ENCODE measurements around the gene LRIG1.

DNA sequence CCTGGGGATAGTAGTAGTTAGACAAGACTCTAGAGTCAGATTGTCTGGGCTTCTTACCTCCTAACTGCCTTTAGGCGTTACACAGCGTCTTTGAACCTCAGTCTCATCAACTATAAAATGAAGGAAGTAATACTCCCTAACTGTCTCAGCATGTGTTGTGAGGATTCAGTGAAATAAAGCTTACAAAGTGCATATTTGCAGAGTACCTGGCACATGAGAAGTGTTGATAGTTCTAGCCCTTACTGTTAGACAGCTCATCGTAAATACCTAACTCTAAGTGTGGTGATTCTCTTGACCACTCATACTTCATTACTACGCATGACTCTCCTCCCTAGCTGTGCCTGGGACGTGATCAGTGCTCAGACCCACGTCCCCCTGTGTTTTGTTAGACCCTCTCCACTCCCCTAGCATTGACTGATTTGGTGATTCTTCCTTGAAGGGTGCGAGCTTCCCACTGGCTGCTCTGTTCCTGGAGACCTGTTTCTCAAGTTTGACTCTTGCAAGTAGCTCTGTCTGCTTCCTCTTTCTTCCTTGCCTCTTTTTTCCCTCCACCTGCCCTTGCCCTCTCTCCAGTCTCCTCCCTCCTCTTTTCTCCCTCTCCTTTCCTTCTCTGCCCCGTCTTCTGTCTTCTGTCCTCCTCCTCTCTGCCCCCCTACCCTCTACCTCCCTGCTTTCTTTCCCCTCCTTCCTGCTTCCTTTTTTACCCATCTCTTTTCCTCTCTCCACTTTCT lies 155.8 kb downstream of the LRIG1 start:
- TF ChIP-seq CTCF (IDR thresholded peaks at IDR 0.05) (no peak), POLR2AphosphoS5 (IDR thresholded peaks at IDR 0.05; ENCODE audit: low read depth, low read length) (no peak)

All from Panc1 (cell line).